ENCODE measurements around the gene RANGAP1. TPM values are rescaled to one million over a fixed set of nuclear protein-coding genes. Genes with fewer than 3 reads are reported as not detected.
A peak's percentile ranks its signal among the peaks of the same experiment; 100 is the strongest.

Gene RANGAP1
- total and polyA plus RNA-seq, 2 of the 13 experiments (the other 11 are each of a cell fraction or from before 2014, with no cell fraction given) = 51.8 to 83.9 TPM

GRCh38 chr22:41288245-41288946 is 2.4 kb upstream of the RANGAP1 start (continued):
- no peak for TF ChIP-seq ZNF589 (CRISPR knock-in tag; conservative IDR thresholded peaks at IDR 0.05)
- peak; percentile 58 for TF ChIP-seq PHF5A (CRISPR knock-in tag; IDR thresholded peaks at IDR 0.05; ENCODE audit: low read depth, unreplicated experiment)
- no peak for TF ChIP-seq ZNF337 (CRISPR knock-in tag; IDR thresholded peaks at IDR 0.05; ENCODE audit: borderline replicate concordance, low read depth)
- 0 out of 2 replicates have a peak, but pooled peaks have one; percentile 24 for TF ChIP-seq ZSCAN9 (CRISPR knock-in tag; IDR thresholded peaks at IDR 0.05; ENCODE audit: borderline replicate concordance)
- peak; percentile 91 for TF ChIP-seq TGIF2 (CRISPR knock-in tag; IDR thresholded peaks at IDR 0.05)
- TF ChIP-seq ZNF607 (CRISPR knock-in tag; IDR thresholded peaks at IDR 0.05; ENCODE audit: borderline replicate concordance) = no peak; the same call in 1 of the 2 replicates
- TF ChIP-seq ZNF34 (CRISPR knock-in tag; IDR thresholded peaks at IDR 0.05; ENCODE audit: borderline replicate concordance) = no peak
- no peak for TF ChIP-seq EHMT2 (IDR thresholded peaks at IDR 0.05; ENCODE audit: borderline replicate concordance, low read depth, low read length)
- 0 out of 2 replicates have a peak, but pooled peaks have one; percentile 41 for TF ChIP-seq HOMEZ (CRISPR knock-in tag; IDR thresholded peaks at IDR 0.05; ENCODE audit: low read depth)
- TF ChIP-seq JUN (CRISPR knock-in tag; IDR thresholded peaks at IDR 0.05) = peak; percentile 89
- no peak for TF ChIP-seq ZNF773 (CRISPR knock-in tag; IDR thresholded peaks at IDR 0.05; ENCODE audit: borderline replicate concordance)
- no peak; the same call in 1 of the 2 replicates for TF ChIP-seq ZNF160 (CRISPR knock-in tag; IDR thresholded peaks at IDR 0.05)
- TF ChIP-seq ZNF430 (CRISPR knock-in tag; IDR thresholded peaks at IDR 0.05) = 0 out of 2 replicates have a peak, but pooled peaks have one; percentile 17
- no peak for TF ChIP-seq MED8 (CRISPR knock-in tag; IDR thresholded peaks at IDR 0.05; ENCODE audit: insufficient replicate concordance)
- no peak for TF ChIP-seq ZNF674 (CRISPR knock-in tag; IDR thresholded peaks at IDR 0.05; ENCODE audit: low read depth)
- TF ChIP-seq TOE1 (CRISPR knock-in tag; IDR thresholded peaks at IDR 0.05) = no peak
- no peak for TF ChIP-seq MEIS1 (CRISPR knock-in tag; IDR thresholded peaks at IDR 0.05; ENCODE audit: borderline replicate concordance)
- peak; percentile 55; the same call in 1 of the 2 replicates for TF ChIP-seq YEATS4 (CRISPR knock-in tag; IDR thresholded peaks at IDR 0.05; ENCODE audit: borderline replicate concordance)
- peak; percentile 80; the same call in 1 of the 2 replicates for TF ChIP-seq ZNF33B (CRISPR knock-in tag; IDR thresholded peaks at IDR 0.05)
- no peak for TF ChIP-seq KAT2B (IDR thresholded peaks at IDR 0.05; ENCODE audit: borderline replicate concordance, low read depth, low read length)
- TF ChIP-seq CEBPZ (IDR thresholded peaks at IDR 0.05; ENCODE audit: low read length) = no peak
- TF ChIP-seq HNRNPL (IDR thresholded peaks at IDR 0.05; ENCODE audit: low read depth, low read length) = no peak
- no peak for TF ChIP-seq MLX (CRISPR knock-in tag; IDR thresholded peaks at IDR 0.05)
